WTC11 (cell line): Measurements from ENCODE around the gene YTHDF1. TPM values are rescaled to one million over a fixed set of nuclear protein-coding genes. Genes with fewer than 3 reads are reported as not detected.

ENCODE experiments used
- ATAC-seq: fragments of 200-7000 bp; cut with Tn5 transposase; 2 replicates; pipeline ENCODE4 v1.10.0; 2021; ENCODE audit warnings: mild to moderate bottlenecking, moderate library complexity
- CTCF ChIA-PET: fragments of 300-600 bp; sonication (Branson Sonifier 250); formaldehyde crosslinking; loops from one replicate; lab custom pipeline; 2021; ENCODE audit warnings: antibody characterized with exemption; lab: Charles Lee
- POLR2A ChIA-PET: fragments of 350-600 bp; sonication (Branson Sonifier 250); formaldehyde crosslinking; loops from one replicate; lab custom pipeline; 2021; ENCODE audit warnings: antibody characterized with exemption; lab: Charles Lee
- DNase-seq: peaks from one replicate; pipeline ENCODE4 v3.0.0; 2021; ENCODE audit warnings: low spot score
- H3K27ac Mint-ChIP-seq: 2 replicates; pipeline ENCODE4 v1.8.0; 2021; ENCODE audit warnings: mixed read lengths
- H3K27me3 Mint-ChIP-seq: 2 replicates; pipeline ENCODE4 v1.8.0; 2021; ENCODE audit warnings: low read depth, mild to moderate bottlenecking, moderate library complexity, mixed read lengths
- H3K36me3 Mint-ChIP-seq: 2 replicates; pipeline ENCODE4 v1.8.0; 2021; ENCODE audit warnings: mixed read lengths
- H3K4me1 Mint-ChIP-seq: 2 replicates; pipeline ENCODE4 v1.8.0; 2022; ENCODE audit warnings: mixed read lengths
- H3K4me3 Mint-ChIP-seq: 2 replicates; pipeline ENCODE4 v1.8.0; 2021; ENCODE audit warnings: mild to moderate bottlenecking, moderate library complexity, mixed read lengths
- H3K9me3 Mint-ChIP-seq: 2 replicates; pipeline ENCODE4 v1.8.0; 2021; ENCODE audit warnings: mixed read lengths
- AFF4 ChIP-seq: sonication (generic); formaldehyde crosslinking; IDR thresholded peaks from 2 replicates; pipeline ENCODE4 v1.8.1; 2023; ENCODE audit warnings: mild to moderate bottlenecking, missing genetic modification reagents, borderline replicate concordance
- CBFB ChIP-seq: sonication (generic); formaldehyde crosslinking; IDR thresholded peaks from 2 replicates; pipeline ENCODE4 v1.8.1; 2022; ENCODE audit warnings: mild to moderate bottlenecking, low read depth, missing genetic modification reagents
- ELF4 ChIP-seq: sonication (generic); formaldehyde crosslinking; IDR thresholded peaks from 2 replicates; pipeline ENCODE4 v1.8.1; 2022; ENCODE audit warnings: low read depth, mild to moderate bottlenecking, moderate library complexity, missing genetic modification reagents
- ESRRA ChIP-seq: sonication (generic); formaldehyde crosslinking; IDR thresholded peaks from 2 replicates; pipeline ENCODE4 v1.8.1; 2022; ENCODE audit warnings: mild to moderate bottlenecking, missing genetic modification reagents, borderline replicate concordance
- FOXJ3 ChIP-seq: sonication (generic); formaldehyde crosslinking; IDR thresholded peaks from 2 replicates; pipeline ENCODE4 v1.9.0; 2021; ENCODE audit warnings: missing genetic modification reagents, mild to moderate bottlenecking, borderline replicate concordance
- FOXP4 ChIP-seq: sonication (generic); formaldehyde crosslinking; IDR thresholded peaks from 2 replicates; pipeline ENCODE4 v1.8.0; 2022; ENCODE audit warnings: mild to moderate bottlenecking, missing genetic modification reagents
- KAT7 ChIP-seq: sonication (generic); formaldehyde crosslinking; IDR thresholded peaks from 2 replicates; pipeline ENCODE4 v1.8.1; 2023; ENCODE audit warnings: missing genetic modification reagents, mild to moderate bottlenecking, borderline replicate concordance
- MYBL2 ChIP-seq: sonication (generic); formaldehyde crosslinking; IDR thresholded peaks from 2 replicates; pipeline ENCODE4 v1.8.1; 2023; ENCODE audit warnings: mild to moderate bottlenecking, moderate library complexity, missing genetic modification reagents
- NFYB ChIP-seq: sonication (generic); formaldehyde crosslinking; conservative IDR thresholded peaks from 2 replicates; pipeline ENCODE4 v1.8.0; 2022; ENCODE audit warnings: low read depth, missing genetic modification reagents
- OVOL2 ChIP-seq: fragments of 250-450 bp; sonication (Bioruptor Pico); IDR thresholded peaks from 2 replicates; pipeline ENCODE4 v1.9.0; 2021; ENCODE audit warnings: mild to moderate bottlenecking, borderline replicate concordance
- RELA ChIP-seq: sonication (generic); formaldehyde crosslinking; IDR thresholded peaks from 2 replicates; pipeline ENCODE4 v1.8.1; 2022; ENCODE audit warnings: missing genetic modification reagents, mild to moderate bottlenecking, borderline replicate concordance
- RORB ChIP-seq: fragments of 250-450 bp; sonication (Bioruptor Pico); IDR thresholded peaks from 2 replicates; pipeline ENCODE4 v1.9.0; 2021; ENCODE audit warnings: mild to moderate bottlenecking
- SOX15 ChIP-seq: fragments of 250-450 bp; sonication (Bioruptor Pico); IDR thresholded peaks from 2 replicates; pipeline ENCODE4 v1.9.0; 2021; ENCODE audit warnings: mild to moderate bottlenecking
- TCF7 ChIP-seq: sonication (generic); formaldehyde crosslinking; IDR thresholded peaks from 2 replicates; pipeline ENCODE4 v1.8.0; 2022; ENCODE audit warnings: mild to moderate bottlenecking, low read depth, missing genetic modification reagents, moderate library complexity
- USF1 ChIP-seq: sonication (generic); formaldehyde crosslinking; IDR thresholded peaks from 2 replicates; pipeline ENCODE4 v1.8.0; 2022; ENCODE audit warnings: mild to moderate bottlenecking, missing genetic modification reagents
- ZBTB21 ChIP-seq: sonication (generic); formaldehyde crosslinking; IDR thresholded peaks from 2 replicates; pipeline ENCODE4 v1.8.1; 2023; ENCODE audit warnings: mild to moderate bottlenecking, missing genetic modification reagents, borderline replicate concordance
- ZNF396 ChIP-seq: fragments of 250-450 bp; sonication (Bioruptor Pico); IDR thresholded peaks from 2 replicates; pipeline ENCODE4 v1.8.0; 2021; ENCODE audit warnings: mild to moderate bottlenecking, moderate library complexity, borderline replicate concordance
- total RNA-seq: library from RNA; stranded (reverse); gene quantifications from 3 replicates; pipeline ENCODE4 v1.2.3, GENCODE V29; 2021
- TF ChIP-seq, protein P1 (sequence below): sonication (generic); formaldehyde crosslinking; IDR thresholded peaks from 2 replicates; pipeline ENCODE4 v1.8.1; 2023; ENCODE audit warnings: mild to moderate bottlenecking, missing genetic modification reagents, moderate library complexity
- TF ChIP-seq, protein P2 (sequence below): sonication (generic); formaldehyde crosslinking; conservative IDR thresholded peaks from 2 replicates; pipeline ENCODE4 v1.8.1; 2022; ENCODE audit warnings: mild to moderate bottlenecking, missing genetic modification reagents
- TF ChIP-seq, protein P3 (sequence below): sonication (generic); formaldehyde crosslinking; IDR thresholded peaks from 2 replicates; pipeline ENCODE4 v1.8.0; 2022; ENCODE audit warnings: missing genetic modification reagents

YTHDF1 gene
- total RNA-seq, 1 experiment from 2014 or later = 61.3 TPM

DNA sequence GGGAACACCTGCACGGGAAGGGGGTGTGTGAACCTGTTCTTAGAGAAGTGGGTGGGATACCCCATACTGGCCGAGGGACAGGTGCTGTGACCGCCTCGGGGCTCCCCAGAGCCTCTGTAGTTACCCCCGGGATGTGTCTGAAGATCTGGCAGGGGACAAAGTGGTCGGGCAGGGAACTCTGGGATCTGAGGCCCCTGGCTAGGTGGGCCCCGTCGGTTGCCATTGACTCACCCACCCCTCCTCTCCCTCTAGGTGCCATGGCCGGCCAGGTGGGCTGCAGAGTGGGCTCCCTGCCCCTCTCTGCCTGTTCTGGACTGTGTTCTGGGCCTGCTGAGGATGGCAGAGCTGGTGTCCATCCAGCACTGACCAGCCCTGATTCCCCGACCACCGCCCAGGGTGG is 24.1 kb upstream of the YTHDF1 start:
- CTCF ChIA-PET = interaction anchor here (1.5 to 2.8 kb wide), 2 partner anchors 9 to 16 kb away, joined by 5 to 19 read pairs; no protein-coding TSS in a partner anchor

DNA sequence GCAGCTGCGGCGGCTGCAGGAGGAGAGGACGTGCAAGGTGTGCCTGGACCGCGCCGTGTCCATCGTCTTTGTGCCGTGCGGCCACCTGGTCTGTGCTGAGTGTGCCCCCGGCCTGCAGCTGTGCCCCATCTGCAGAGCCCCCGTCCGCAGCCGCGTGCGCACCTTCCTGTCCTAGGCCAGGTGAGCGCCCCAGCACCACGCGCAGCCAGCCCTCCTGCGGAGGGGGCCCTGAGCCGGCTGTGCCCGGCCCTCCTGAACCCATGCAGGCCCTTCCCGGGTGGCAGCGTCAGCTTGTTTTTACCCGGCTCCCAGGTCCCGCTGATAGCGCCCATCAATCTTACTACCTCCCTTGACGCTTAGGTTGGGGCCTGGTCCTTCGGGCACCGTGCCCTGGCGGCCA is 23.5 kb upstream of the YTHDF1 start:
- Mint-ChIP-seq H3K27me3 (no peaks in the 10 kb centered on the region), H3K36me3 (no peaks in the 10 kb centered on the region), H3K4me3 (no peak overlapping the region), H3K27ac (no peak overlapping the region), H3K4me1 (peaks cover 8% of the 10 kb centered on the region; the same call in 1 of the 2 replicates), H3K9me3 (no peaks in the 10 kb centered on the region)
- DNase-seq (no peak), ATAC-seq (no peak)
- TF ChIP-seq USF1 (CRISPR knock-in tag) (no peak), RELA (CRISPR knock-in tag) (no peak), ESRRA (CRISPR knock-in tag) (no peak), OVOL2 (CRISPR knock-in tag) (no peak), ZNF396 (no peak), KAT7 (CRISPR knock-in tag) (no peak), MYBL2 (CRISPR knock-in tag) (no peak), RORB (CRISPR knock-in tag) (no peak), SOX15 (CRISPR knock-in tag) (no peak)
- TF ChIP-seq, protein P1, sequence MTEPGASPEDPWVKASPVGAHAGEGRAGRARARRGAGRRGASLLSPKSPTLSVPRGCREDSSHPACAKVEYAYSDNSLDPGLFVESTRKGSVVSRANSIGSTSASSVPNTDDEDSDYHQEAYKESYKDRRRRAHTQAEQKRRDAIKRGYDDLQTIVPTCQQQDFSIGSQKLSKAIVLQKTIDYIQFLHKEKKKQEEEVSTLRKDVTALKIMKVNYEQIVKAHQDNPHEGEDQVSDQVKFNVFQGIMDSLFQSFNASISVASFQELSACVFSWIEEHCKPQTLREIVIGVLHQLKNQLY = no peak
- TF ChIP-seq, protein P2, sequence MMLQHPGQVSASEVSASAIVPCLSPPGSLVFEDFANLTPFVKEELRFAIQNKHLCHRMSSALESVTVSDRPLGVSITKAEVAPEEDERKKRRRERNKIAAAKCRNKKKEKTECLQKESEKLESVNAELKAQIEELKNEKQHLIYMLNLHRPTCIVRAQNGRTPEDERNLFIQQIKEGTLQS (CRISPR knock-in tag) = no peak
- CTCF ChIA-PET = interaction anchor here (1.2 to 8.1 kb wide), 2 partner anchors 9 to 15 kb away, joined by 5 to 151 read pairs; no protein-coding TSS in a partner anchor
- POLR2A ChIA-PET = no interaction called here

More for the DNA sequence above, 24.1 kb upstream of the YTHDF1 start:
- DNase-seq = no peak
- TF ChIP-seq AFF4 (CRISPR knock-in tag) = no peak
- no peak for TF ChIP-seq TCF7 (CRISPR knock-in tag)
- no peak for TF ChIP-seq ELF4
- no peak for TF ChIP-seq RORB (CRISPR knock-in tag)
- no peak for TF ChIP-seq FOXJ3 (CRISPR knock-in tag)
- TF ChIP-seq, all 79 proteins: peak for 0
- POLR2A ChIA-PET = no interaction called here
- Mint-ChIP-seq H3K4me3 (no peak overlapping the region), H3K36me3 (no peaks in the 10 kb centered on the region), H3K4me1 (0 out of 2 replicates have a peak, but pooled peaks cover 5% of the 10 kb centered on the region), H3K27ac (no peak overlapping the region), H3K27me3 (no peaks in the 10 kb centered on the region), H3K9me3 (no peaks in the 10 kb centered on the region)
- no peak for ATAC-seq

DNA sequence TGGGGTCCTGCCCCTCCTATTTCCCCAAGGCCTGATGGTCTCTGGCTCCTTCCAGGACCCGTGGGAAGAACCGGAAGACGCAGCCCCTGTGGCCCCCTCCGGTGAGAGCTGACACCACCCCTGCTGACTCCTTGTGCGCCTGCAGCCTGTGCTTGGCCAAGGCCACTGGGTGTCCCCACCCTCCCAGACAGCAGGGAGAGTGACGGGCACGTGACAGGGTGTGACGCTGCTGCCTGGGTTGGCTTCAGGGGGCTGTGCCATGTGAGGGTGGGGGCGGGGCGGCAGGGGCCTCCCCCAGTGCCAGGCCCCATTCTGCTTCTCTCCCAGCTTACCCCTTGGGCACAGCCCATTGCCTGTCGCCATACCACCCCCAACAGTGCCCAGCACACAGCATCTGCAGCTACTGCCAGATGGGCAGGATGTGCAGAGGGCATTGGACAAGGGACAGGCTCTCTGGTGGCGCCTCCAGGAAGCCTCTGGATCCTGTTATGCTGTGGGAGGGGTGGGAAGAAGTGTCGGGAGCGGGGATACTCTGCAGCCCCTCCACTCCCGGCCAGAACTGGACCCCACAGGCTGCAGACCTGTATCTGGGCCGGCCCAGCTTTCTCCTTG is 22.7 kb upstream of the YTHDF1 start:
- Mint-ChIP-seq H3K9me3 (no peaks in the 10 kb centered on the region), H3K27ac (no peak overlapping the region), H3K4me1 (peaks cover 8% of the 10 kb centered on the region; the same call in 1 of the 2 replicates), H3K27me3 (no peaks in the 10 kb centered on the region), H3K4me3 (no peak overlapping the region), H3K36me3 (no peaks in the 10 kb centered on the region)
- ChIA-PET POLR2A (no interaction called here), CTCF (interaction anchor here (1.2 to 8.1 kb wide), 2 partner anchors 8 to 14 kb away, joined by 5 to 151 read pairs; no protein-coding TSS in a partner anchor)
- DNase-seq (no peak), ATAC-seq (no peak)
- no peak for TF ChIP-seq MYBL2 (CRISPR knock-in tag)
- TF ChIP-seq NFYB (CRISPR knock-in tag) = no peak
- TF ChIP-seq ZBTB21 (CRISPR knock-in tag) = no peak
- TF ChIP-seq, protein P3, sequence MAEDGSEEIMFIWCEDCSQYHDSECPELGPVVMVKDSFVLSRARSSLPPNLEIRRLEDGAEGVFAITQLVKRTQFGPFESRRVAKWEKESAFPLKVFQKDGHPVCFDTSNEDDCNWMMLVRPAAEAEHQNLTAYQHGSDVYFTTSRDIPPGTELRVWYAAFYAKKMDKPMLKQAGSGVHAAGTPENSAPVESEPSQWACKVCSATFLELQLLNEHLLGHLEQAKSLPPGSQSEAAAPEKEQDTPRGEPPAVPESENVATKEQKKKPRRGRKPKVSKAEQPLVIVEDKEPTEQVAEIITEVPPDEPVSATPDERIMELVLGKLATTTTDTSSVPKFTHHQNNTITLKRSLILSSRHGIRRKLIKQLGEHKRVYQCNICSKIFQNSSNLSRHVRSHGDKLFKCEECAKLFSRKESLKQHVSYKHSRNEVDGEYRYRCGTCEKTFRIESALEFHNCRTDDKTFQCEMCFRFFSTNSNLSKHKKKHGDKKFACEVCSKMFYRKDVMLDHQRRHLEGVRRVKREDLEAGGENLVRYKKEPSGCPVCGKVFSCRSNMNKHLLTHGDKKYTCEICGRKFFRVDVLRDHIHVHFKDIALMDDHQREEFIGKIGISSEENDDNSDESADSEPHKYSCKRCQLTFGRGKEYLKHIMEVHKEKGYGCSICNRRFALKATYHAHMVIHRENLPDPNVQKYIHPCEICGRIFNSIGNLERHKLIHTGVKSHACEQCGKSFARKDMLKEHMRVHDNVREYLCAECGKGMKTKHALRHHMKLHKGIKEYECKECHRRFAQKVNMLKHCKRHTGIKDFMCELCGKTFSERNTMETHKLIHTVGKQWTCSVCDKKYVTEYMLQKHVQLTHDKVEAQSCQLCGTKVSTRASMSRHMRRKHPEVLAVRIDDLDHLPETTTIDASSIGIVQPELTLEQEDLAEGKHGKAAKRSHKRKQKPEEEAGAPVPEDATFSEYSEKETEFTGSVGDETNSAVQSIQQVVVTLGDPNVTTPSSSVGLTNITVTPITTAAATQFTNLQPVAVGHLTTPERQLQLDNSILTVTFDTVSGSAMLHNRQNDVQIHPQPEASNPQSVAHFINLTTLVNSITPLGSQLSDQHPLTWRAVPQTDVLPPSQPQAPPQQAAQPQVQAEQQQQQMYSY (CRISPR knock-in tag) = no peak
- no peak for TF ChIP-seq CBFB (CRISPR knock-in tag)
- no peak for TF ChIP-seq FOXP4 (CRISPR knock-in tag)
